Activated CD4-positive, CD25-positive, alpha-beta regulatory T cell (primary cell): ENCODE data around the gene TMEFF2.

Experiments used
- DNase-seq, 4 experiments: peaks; one replicate each; lab custom pipeline; 2025; lab: John Stamatoyannopoulos, UW

The TMEFF2 gene

DNA sequence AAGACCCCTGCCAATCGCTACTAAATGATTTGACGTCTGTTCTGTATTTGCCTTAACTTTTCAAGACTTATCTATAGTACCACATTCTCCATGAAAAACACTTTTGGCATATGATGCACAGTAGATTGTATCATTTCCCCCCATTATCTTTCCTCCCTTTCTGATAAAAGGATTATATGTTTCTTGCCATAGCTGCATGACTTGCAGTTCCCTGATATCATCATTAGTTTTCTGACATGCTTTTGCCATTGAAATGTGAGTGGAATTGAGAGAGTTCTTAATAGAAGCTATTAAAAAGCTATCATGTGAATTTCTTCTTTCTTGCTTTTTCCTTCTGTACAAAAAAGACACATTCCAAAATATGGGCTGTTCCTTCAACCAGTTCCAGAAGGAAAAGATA lies 130.3 kb downstream of the TMEFF2 start:
- no peak for DNase-seq

DNA sequence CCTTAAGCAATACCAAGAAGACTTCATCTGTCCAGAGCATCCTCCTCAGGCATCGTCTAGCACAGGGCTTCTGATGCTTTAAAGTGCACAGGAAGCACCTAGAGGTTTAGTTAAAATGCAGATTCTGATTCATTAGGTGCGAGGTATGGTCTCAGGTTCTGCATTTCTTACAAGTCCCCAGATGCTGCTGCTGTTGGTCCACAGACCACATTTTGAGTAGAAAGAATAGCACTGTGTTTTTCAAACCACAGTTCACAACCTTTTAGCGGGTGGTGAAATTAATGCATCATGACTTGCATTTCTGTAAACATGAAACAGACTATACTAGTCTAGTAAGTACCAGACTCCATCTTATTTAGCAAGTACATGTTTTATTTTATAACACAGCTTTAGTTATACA lies 134.6 kb downstream of the TMEFF2 start:
- DNase-seq = no peak

DNA sequence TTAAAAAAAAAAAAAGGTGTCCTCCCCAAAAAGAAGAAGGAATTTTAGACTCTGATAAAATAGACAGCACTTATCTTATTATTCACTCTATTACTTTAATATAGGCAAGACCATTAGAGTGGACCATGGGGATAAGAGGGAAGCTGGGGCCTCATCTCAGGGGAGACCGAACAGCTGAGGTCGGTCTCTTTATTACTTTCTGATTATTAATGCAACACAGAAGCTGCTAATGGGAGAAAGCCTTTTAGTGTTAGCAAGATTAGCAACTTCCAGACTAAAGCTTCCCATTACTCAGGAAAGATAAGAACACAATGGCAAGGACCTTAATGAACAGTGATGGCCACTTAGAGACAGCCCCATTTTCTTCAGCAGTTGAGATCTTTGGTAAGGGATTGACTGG lies 135.5 kb downstream of the TMEFF2 start:
- DNase-seq = no peak

DNA sequence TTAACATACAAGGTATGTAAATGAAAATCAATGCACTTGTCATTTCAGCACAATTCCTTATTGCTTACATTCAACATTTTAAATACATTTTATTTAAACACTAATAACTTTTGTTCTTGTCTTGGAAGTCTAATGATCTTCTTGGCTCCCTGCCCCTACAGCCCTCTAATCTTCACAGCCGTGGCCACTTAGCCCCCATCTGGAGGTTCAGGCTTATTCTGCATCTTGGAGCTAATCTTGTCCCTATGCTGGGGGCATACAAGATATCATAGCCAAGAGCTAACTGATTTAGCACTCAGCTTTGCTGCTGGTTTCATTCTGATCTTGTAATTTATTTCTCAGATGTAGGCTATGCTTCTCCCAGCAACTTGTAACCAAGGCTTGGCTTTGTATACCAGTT lies 140.8 kb downstream of the TMEFF2 start:
- DNase-seq = no peak

DNA sequence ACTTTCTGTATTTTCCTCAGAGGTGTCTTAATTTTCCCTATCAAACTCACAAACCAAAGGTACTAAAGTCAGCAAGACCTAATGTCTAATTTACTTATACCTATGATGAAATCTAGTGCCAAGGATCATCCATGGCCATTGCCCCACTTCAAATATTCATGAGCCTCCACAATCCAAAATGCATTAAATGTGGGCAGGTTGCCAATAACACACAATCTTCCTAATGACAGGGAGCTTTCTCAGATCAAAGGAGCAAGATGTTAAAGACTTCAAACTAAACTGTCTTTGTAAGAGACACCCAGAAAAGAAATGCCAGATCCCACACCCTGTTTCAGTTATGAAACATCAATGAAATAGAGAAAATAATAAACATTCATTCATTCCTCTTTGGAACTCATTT lies 143.2 kb downstream of the TMEFF2 start:
- no peak for DNase-seq

DNA sequence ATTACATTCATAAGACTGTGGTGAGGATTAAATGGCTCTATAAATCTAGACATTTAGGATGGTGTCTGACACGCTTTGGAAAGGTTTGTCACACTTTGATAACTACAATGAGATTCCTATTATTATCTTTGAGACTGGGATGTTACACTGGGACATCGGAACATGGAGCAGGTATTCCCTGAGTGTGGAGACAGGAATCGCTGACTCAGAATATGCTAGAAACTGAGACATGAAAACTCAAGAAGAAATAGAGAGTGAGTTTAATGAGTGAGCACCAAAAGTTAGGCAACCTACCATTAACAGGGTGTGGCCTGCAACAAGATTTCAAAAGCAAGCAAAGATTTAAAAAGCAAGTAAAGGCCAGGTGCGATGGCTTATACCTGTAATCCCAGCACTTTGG lies 145.4 kb downstream of the TMEFF2 start:
- no peak for DNase-seq

DNA sequence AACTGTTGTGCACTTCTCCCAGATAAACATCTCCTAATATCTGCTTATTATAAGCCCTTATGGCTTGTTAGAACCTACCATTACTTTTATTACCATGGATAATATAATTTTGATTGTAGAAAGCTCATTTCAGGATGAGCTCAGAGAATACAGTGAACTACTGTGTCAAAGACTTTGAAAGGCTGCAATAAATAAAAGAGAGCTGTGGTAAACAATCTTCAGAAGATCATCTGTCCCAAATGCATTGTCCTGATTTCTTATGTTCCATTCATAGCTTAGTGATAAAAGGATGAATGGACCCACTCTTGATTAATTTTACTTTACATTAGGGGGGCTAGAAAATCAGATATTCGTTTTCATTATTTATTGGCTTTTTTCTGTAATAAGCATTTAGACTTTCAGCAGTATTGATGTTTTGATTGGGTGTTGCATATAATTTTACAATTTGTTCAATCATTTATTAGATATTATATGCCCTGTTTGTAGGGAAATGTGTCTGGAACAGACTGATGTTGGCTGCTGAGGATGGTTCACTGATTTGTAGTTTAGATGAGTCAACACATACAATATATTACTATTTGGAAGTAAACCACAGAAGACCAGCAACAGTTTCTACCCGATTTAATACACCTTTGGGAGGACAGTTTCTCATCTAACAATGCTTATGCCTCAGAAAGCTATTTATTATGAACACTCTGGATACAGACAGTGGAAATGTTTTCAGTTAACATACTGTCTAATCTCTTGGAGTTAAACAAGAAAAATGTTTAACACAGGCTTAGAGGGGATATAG lies 147.2 kb downstream of the TMEFF2 start:
- DNase-seq = no peak

DNA sequence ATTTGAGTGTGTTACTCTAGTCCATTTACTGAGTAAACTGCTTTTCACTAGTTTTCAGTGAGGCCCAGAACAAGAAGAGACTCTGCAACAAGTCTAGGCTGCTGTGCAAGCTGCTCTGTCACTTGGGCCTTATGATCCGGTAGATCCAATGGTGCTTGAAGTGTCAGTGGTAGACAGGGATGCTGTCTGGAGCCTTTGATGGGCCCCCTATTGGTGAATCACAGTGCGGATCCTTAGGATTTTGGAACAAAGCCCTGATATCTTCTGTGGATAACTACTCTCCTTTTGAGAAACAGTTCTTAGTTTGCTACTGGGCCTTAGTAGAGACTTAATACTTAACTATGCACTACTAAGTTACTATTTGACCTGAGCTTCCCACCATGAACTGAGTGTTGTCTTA lies 150.2 kb downstream of the TMEFF2 start:
- no peak for DNase-seq

DNA sequence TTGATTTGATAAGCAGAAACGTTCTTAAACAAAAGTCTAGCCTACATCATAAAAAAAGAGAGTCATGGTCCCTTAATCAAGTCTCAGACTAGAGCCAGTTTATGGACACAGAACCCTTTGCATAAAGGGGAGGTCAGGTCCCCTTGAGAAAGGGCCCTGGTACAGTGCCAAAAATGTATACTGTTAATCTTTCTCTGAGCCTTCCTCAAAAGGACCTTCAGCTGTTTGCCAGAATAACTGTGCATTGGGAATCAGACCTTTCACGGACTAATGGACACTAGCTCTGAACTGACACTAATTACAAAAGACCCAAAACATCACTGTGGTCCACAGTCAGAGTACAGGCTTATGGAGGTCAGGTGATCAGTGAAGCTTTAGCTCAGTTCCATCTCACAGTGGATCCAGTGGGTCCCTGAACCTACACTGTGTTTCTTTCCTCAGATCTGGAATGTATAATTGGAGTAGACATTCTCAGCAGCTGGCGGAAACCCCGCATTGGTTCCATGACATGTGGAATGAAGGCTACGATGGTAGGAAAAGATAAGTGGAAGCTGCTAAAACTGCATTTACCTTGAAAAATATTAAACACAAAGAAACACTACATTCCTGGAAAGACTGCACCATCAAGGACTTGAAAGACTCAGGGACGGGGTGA lies 151.4 kb downstream of the TMEFF2 start:
- no peak for DNase-seq

DNA sequence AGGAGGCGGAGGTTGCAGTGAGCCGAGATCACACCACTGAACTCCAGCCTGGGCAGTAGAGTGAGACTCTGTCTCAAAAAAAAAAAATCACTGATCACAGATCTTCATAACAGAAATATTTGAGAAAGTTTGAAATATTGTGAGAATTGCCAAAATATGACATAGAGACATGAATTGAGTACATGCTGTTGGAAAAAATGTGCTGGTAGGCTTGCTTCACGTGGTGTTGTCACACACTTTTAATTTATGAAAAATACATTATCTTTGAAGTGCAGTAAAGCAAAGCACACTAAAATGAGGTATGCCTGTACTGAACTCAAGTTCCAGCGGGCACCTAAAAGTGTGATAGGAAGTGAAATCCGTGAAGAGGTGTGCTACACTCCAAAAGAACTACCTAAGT lies 152.6 kb downstream of the TMEFF2 start:
- no peak for DNase-seq

DNA sequence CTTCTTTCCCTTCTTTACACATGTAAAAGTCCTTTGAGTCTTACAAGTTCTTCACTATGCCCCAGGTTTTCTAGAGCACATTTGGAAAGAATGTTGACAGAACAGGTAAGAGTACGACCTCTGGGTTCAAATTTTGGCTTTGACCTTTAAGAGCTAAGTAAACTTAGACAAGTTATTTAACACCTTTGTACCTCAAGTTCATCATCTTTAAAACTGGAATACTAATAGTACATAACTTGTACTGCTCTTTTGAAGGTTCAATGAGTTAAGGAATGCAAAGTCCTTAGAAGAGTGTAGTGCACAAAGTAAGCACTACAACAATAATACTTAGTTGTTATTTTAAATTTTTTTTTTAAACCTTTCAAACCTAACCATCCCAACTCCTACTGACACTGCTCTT lies 156.6 kb downstream of the TMEFF2 start:
- no peak for DNase-seq

DNA sequence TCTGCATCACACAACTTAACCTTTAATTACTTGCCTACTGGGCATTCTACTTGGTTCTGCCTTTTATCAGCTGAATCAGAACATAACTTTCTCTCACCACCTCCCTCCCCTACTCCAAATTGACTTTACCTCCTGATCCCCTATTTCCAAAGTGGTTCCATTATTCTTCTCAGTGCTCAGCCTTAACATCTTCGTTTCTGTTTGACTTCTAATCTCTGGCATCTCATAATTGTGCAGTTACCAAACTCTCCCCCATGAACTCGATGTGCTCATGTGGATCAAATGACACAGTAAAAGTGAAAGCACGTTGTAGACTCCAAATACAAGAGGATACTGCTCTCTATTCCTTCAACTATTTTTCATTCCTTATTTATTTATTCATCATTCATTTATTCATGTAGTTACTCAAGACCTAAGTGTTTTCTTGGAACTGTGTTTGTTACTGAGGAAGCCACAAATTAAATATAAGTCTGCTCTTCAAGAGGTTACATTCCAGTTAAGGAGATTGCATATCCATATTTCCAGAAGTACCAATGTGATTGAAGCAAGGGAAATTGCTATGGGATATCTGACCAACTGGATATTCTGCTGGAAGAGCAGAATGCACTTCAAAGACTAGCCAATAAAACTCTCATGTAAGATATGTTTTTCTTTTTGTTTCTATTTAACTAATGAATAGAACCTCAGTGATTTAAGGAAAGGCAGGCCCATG lies 158.8 kb downstream of the TMEFF2 start:
- no peak for DNase-seq

DNA sequence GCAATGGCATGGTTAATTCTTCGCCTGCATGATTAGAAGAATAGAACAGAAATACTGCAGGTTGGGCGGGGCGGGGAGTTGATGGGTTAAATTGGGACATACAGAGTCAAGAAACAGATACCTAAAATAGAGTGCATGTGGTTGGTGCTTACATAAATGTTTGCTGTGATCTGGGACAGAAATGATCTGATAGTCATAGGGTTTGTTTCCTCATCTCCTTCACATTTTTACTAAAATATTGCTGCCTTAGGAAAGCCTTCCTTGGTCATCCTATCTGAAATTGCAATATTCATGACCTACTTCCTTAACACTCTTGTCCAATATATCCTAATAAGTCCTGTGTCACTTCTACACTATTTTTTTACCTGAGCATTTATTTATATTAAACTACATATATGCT lies 163.9 kb downstream of the TMEFF2 start:
- DNase-seq = no peak

DNA sequence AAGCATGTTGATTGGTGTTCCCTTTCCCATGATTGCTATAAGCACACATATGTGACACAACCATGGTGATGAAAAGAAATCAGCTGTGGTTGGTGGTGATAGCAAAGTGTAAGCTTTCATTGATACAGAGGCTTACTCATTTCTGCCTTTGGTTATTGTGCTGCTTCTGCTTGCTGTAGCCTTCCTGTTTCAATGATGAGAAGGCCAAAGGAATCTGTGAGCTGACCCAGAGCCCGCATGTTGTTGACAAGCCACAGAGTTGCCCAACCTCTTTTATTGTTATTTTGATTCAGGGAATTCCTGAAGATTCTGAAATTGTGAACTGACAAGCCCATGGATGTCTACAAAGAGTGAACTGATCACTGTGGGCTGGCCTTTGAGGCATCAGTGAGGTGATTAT lies 164.4 kb downstream of the TMEFF2 start:
- DNase-seq = no peak

DNA sequence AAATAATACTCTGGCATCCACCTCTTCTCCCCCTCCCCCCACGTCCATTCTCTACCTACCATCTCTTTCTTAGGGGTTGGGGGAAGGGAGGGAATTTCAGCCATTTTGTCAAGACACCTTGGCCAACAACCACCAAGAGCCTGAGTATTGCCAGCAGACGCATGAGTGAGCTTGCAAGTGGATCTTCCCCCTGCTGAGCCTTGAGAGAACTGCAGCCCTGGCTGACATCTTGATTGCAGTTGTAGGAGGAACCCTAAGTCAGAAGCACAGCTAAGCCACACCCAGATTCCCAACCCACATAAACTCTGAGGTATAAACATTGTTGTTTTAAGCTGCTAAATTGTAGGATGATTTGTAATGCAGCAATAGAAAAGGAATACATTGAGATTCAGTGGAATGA lies 165.6 kb downstream of the TMEFF2 start:
- DNase-seq = no peak

DNA sequence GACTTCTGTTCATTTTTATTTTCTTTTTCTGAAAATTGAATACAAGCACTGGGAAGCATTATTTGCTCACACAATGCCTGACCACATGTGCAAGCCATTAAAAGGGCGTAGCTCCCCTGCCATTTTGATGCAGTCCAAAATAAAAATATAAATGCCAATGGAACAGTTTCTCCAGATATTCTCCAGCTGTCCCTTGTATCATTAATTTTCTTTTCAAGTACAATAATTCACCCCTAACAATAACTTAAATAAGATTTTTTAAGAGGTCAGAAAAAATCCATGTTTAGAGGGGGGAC lies 168.0 kb downstream of the TMEFF2 start:
- no peak for DNase-seq

DNA sequence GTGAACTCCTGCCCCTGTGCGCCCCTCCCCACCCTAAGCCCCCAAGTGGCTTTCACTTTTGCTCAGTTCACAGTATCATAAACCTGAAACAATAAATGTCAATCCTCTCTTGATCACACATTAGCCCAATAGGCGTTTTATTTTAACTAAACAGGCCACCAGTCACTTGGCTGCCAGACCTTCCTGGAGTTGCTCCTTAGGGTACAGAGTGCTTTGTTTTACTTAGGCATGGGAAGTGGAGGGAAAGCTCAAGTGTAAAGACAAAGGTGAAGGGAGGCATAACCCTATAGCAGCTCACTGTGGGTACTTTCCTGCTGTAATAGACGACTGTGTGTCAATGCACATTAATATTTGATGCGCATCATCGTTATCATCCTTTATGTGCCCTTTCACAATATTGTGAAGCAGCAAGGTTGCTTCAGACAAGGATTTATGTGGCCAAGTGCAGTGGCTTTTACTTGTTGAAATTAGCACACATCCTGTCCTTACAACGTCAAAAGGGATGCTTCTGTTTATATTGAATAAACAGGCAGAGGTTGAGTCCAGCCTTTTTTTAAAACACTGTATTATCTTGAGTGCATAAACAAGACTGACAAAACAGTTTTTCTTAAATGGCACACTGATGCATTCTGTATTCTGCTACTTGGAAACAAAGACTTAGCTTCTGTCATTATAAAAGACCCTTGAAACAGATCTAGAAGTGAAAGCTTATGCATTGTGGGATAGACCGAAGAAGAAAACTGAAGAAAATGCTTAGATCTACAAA lies 168.5 kb downstream of the TMEFF2 start:
- no peak for DNase-seq

DNA sequence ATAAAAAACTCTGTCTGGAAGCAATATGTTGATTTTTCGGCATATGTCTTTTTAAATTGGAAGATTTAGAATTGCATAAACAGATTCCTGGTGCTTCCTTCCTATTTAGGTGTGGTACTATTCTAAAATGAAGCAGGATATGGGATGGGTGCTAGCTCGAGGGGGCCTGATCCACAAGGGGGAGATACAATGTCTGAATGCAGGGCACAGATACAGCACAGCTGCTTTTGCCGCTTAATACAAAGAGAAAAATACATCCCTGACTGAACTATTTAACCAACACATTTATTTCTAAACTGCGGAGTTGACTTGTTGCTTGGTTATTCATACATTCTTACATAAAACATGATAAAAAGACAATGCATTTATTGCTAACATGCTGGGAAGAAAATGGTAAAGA lies 169.1 kb downstream of the TMEFF2 start:
- DNase-seq = no peak

DNA sequence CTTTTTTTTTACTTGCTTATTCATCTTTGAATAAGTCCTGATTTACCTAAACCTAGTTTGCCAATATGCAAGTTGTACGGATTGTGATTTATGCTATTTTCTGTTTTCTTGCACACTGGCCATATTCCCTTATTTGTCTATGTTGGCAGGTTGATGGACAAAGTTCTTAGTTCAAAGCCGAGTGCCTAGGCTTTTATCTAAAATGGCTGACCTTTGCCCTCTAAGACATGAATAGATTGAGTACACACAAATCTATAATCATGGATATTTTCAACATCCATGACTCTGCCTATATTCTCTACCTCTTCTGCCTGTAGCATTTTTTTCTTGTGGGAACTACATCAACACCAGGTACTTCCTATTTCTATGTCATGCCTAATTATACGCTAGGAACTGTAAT lies 171.7 kb downstream of the TMEFF2 start:
- no peak for DNase-seq

DNA sequence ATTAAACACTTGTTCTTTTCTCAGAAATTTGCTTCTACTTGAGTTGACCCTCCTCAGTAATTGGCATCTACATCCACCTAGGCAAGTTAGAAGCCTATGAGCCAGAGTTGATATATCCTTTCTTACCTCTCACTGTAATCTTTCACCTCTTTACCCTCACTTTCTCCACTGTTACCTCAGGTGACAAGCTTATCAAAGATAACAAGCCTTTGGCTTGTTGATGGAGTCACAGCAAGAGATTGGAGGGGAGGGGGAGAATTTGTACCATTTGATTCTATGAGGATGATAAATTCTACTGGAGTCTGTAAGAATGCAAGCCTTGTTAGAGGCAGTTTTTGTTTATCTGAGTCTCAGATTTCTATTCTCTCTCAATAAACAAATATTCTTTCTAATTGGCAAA lies 176.9 kb downstream of the TMEFF2 start:
- DNase-seq = no peak

DNA sequence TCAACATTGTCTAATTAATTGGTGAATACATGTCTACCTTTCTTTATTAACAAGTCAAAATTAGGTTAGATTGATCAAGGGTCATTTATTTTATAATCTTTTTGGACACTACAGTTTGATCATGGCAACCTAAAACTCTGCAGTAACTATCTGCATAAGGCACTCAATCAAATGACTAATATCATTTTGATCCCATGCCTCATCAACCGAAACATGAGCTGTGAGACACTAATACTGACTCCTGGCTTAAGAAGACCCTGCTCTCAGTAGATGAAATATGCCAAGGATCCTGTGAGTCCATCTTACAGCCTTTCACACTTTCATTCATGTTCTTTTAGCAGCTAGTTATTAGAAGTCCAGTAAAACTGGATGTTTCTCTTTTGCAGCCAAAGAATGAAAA lies 178.5 kb downstream of the TMEFF2 start:
- no peak for DNase-seq

DNA sequence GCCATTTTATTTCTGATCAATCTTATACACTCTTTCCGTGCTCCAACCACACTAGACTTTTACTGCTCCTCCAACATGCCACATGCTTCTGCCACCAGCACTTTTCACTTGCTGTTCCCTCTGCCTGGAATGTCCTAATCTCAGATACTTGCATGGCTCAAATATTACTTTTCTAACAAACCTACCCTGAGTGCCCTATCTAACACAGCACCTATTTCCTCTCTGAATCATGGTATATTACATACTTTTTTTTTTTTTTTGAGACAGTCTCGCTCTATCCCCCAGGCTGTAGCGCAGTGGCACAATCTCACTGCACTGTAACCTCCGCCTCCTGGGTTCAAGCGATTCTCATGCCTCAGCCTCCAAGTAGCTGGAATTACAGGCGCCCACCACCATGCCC lies 181.5 kb downstream of the TMEFF2 start:
- DNase-seq = no peak

DNA sequence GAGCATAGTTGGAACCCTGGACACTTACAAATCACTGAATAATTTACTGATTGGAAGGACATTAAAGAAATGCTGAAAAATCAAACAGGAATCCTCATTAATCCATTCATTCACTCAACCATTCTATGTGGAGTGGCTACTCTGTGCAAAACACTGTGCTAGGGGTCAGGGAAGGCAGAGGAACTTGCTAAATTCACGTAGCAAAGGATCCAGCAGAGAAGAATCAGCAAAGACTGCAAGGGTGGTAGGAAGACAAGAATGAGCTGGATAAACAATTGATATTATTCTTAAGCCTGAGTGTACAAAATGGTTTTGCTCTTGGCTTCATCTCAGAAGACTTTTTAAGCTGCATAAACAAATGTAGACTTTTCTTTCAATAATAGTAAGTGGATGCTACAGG lies 183.5 kb downstream of the TMEFF2 start:
- no peak for DNase-seq
